ENCODE results near the gene ERBB2.

ERBB2 gene

GRCh38 chr17:39660011-39660360 lies 39.9 kb upstream of the ERBB2 start:
- Histone ChIP-seq H3K18ac (ENCODE audit: low read length) (no peak overlapping the region), H3K4me1 (ENCODE audit: control insufficient read depth, low read depth, low read length) (peaks cover 2% of the 10 kb centered on the region), H2AK5ac (ENCODE audit: low read length) (no peak overlapping the region), H3K4me3 (ENCODE audit: low read length) (no peak overlapping the region), H3K23ac (ENCODE audit: low read length) (no peak overlapping the region), H3K27ac (ENCODE audit: low read depth, low read length) (no peak overlapping the region), H2BK120ac (ENCODE audit: low read depth, low read length) (no peak overlapping the region), H4K5ac (ENCODE audit: low read length) (no peak overlapping the region), H4K8ac (ENCODE audit: low read depth, low read length) (no peak overlapping the region), H3K79me1 (ENCODE audit: low read length) (no peaks in the 10 kb centered on the region), H3K4me2 (ENCODE audit: low read length) (no peak overlapping the region), H3K56ac (ENCODE audit: low read length) (no peak overlapping the region), H3K27me3 (ENCODE audit: insufficient read depth, low read length, poor library complexity) (no peaks in the 10 kb centered on the region), H2BK5ac (ENCODE audit: low read length) (no peak overlapping the region), H3K9ac (ENCODE audit: low read length) (no peak overlapping the region), H3K4ac (ENCODE audit: low read depth, low read length) (no peak overlapping the region), H2BK15ac (replicated peaks; ENCODE audit: low read depth) (no peak overlapping the region), H3K36me3 (ENCODE audit: control insufficient read depth, insufficient read depth, low read length) (no peaks in the 10 kb centered on the region), H3K79me2 (ENCODE audit: control insufficient read depth, insufficient read depth, low read length) (no peaks in the 10 kb centered on the region)
- DNase-seq = no peak
- WGBS (ENCODE audit: extremely low coverage, insufficient coverage, low lambda C conversion rate) = no CpG with 5 or more reads among the region's 5 CpGs

GRCh38 chr17:39660397-39661385 lies 39.2 kb upstream of the ERBB2 start:
- no peak overlapping the region for H3K9ac ChIP-seq (ENCODE audit: low read length)
- no peaks in the 10 kb centered on the region for H3K79me1 ChIP-seq (ENCODE audit: low read length)
- no peak overlapping the region for H4K5ac ChIP-seq (ENCODE audit: low read length)
- H3K4ac ChIP-seq (ENCODE audit: low read depth, low read length) = no peak overlapping the region
- no peak overlapping the region for H4K8ac ChIP-seq (ENCODE audit: low read depth, low read length)
- H3K56ac ChIP-seq (ENCODE audit: low read length) = no peak overlapping the region
- peaks cover 2% of the 10 kb centered on the region for H3K4me1 ChIP-seq (ENCODE audit: control insufficient read depth, low read depth, low read length)
- no peaks in the 10 kb centered on the region for H3K79me2 ChIP-seq (ENCODE audit: control insufficient read depth, insufficient read depth, low read length)
- no CpG with 5 or more reads among the region's 35 CpGs for WGBS (ENCODE audit: extremely low coverage, insufficient coverage, low lambda C conversion rate)
- H3K23ac ChIP-seq (ENCODE audit: low read length) = no peak overlapping the region
- no peak overlapping the region for H3K18ac ChIP-seq (ENCODE audit: low read length)
- no peak overlapping the region for H3K4me3 ChIP-seq (ENCODE audit: low read length)
- no peaks in the 10 kb centered on the region for H3K27me3 ChIP-seq (ENCODE audit: insufficient read depth, low read length, poor library complexity)
- no peak overlapping the region for H2BK120ac ChIP-seq (ENCODE audit: low read depth, low read length)
- H2BK15ac ChIP-seq (replicated peaks; ENCODE audit: low read depth) = no peak overlapping the region
- no peaks in the 10 kb centered on the region for H3K36me3 ChIP-seq (ENCODE audit: control insufficient read depth, insufficient read depth, low read length)
- H2AK5ac ChIP-seq (ENCODE audit: low read length) = no peak overlapping the region
- no peak overlapping the region for H3K4me2 ChIP-seq (ENCODE audit: low read length)
- no peak overlapping the region for H3K27ac ChIP-seq (ENCODE audit: low read depth, low read length)
- no peak overlapping the region for H2BK5ac ChIP-seq (ENCODE audit: low read length)
- no peak for DNase-seq

- H2AK5ac ChIP-seq (ENCODE audit: low read length) = no peak overlapping the region
- H3K79me1 ChIP-seq (ENCODE audit: low read length) = no peaks in the 10 kb centered on the region
- H3K56ac ChIP-seq (ENCODE audit: low read length) = no peak overlapping the region
- no peak overlapping the region for H3K27ac ChIP-seq (ENCODE audit: low read depth, low read length)
- H3K18ac ChIP-seq (ENCODE audit: low read length) = no peak overlapping the region
- H3K79me2 ChIP-seq (ENCODE audit: control insufficient read depth, insufficient read depth, low read length) = no peaks in the 10 kb centered on the region
- no peak overlapping the region for H3K9ac ChIP-seq (ENCODE audit: low read length)
- WGBS (ENCODE audit: extremely low coverage, insufficient coverage, low lambda C conversion rate) = no CpG with 5 or more reads among the region's 8 CpGs
- no peak for DNase-seq
- H3K4ac ChIP-seq (ENCODE audit: low read depth, low read length) = no peak overlapping the region
- H3K4me1 ChIP-seq (ENCODE audit: control insufficient read depth, low read depth, low read length) = peaks cover 2% of the 10 kb centered on the region
- H3K4me2 ChIP-seq (ENCODE audit: low read length) = no peak overlapping the region
- H3K36me3 ChIP-seq (ENCODE audit: control insufficient read depth, insufficient read depth, low read length) = no peaks in the 10 kb centered on the region
- H4K5ac ChIP-seq (ENCODE audit: low read length) = no peak overlapping the region
- no peak overlapping the region for H2BK120ac ChIP-seq (ENCODE audit: low read depth, low read length)
- H2BK15ac ChIP-seq (replicated peaks; ENCODE audit: low read depth) = no peak overlapping the region
- no peak overlapping the region for H2BK5ac ChIP-seq (ENCODE audit: low read length)
- no peak overlapping the region for H3K23ac ChIP-seq (ENCODE audit: low read length)
- H4K8ac ChIP-seq (ENCODE audit: low read depth, low read length) = no peak overlapping the region
- no peak overlapping the region for H3K4me3 ChIP-seq (ENCODE audit: low read length)
- H3K27me3 ChIP-seq (ENCODE audit: insufficient read depth, low read length, poor library complexity) = no peaks in the 10 kb centered on the region
These were observed 37.9 kb upstream of the ERBB2 start for GRCh38 chr17:39661744-39662541.

- H3K18ac ChIP-seq (ENCODE audit: low read length) = no peak overlapping the region
- peaks cover 2% of the 10 kb centered on the region for H3K4me1 ChIP-seq (ENCODE audit: control insufficient read depth, low read depth, low read length)
- no peaks in the 10 kb centered on the region for H3K36me3 ChIP-seq (ENCODE audit: control insufficient read depth, insufficient read depth, low read length)
- H3K4me3 ChIP-seq (ENCODE audit: low read length) = no peak overlapping the region
- H3K27me3 ChIP-seq (ENCODE audit: insufficient read depth, low read length, poor library complexity) = peaks cover 2% of the 10 kb centered on the region
- no peak overlapping the region for H2BK5ac ChIP-seq (ENCODE audit: low read length)
- no peak overlapping the region for H2BK15ac ChIP-seq (replicated peaks; ENCODE audit: low read depth)
- no peak overlapping the region for H3K4ac ChIP-seq (ENCODE audit: low read depth, low read length)
- H4K8ac ChIP-seq (ENCODE audit: low read depth, low read length) = no peak overlapping the region
- no CpG with 5 or more reads among the region's 22 CpGs for WGBS (ENCODE audit: extremely low coverage, insufficient coverage, low lambda C conversion rate)
- no peak overlapping the region for H3K27ac ChIP-seq (ENCODE audit: low read depth, low read length)
- no peaks in the 10 kb centered on the region for H3K79me2 ChIP-seq (ENCODE audit: control insufficient read depth, insufficient read depth, low read length)
- no peaks in the 10 kb centered on the region for H3K79me1 ChIP-seq (ENCODE audit: low read length)
- H3K23ac ChIP-seq (ENCODE audit: low read length) = no peak overlapping the region
- no peak overlapping the region for H3K4me2 ChIP-seq (ENCODE audit: low read length)
- H3K9ac ChIP-seq (ENCODE audit: low read length) = no peak overlapping the region
- H2AK5ac ChIP-seq (ENCODE audit: low read length) = no peak overlapping the region
- H2BK120ac ChIP-seq (ENCODE audit: low read depth, low read length) = no peak overlapping the region
- H3K56ac ChIP-seq (ENCODE audit: low read length) = no peak overlapping the region
- no peak overlapping the region for H4K5ac ChIP-seq (ENCODE audit: low read length)
- DNase-seq = no peak
These were observed 37.1 kb upstream of the ERBB2 start for GRCh38 chr17:39662551-39663339.

GRCh38 chr17:39663340-39663687 lies 36.5 kb upstream of the ERBB2 start:
- no peak overlapping the region for H3K56ac ChIP-seq (ENCODE audit: low read length)
- H3K23ac ChIP-seq (ENCODE audit: low read length) = no peak overlapping the region
- H3K4me2 ChIP-seq (ENCODE audit: low read length) = no peak overlapping the region
- no peaks in the 10 kb centered on the region for H3K79me1 ChIP-seq (ENCODE audit: low read length)
- H3K4me1 ChIP-seq (ENCODE audit: control insufficient read depth, low read depth, low read length) = peaks cover 2% of the 10 kb centered on the region
- no peak overlapping the region for H3K4me3 ChIP-seq (ENCODE audit: low read length)
- no peak overlapping the region for H2BK15ac ChIP-seq (replicated peaks; ENCODE audit: low read depth)
- H4K5ac ChIP-seq (ENCODE audit: low read length) = no peak overlapping the region
- H3K36me3 ChIP-seq (ENCODE audit: control insufficient read depth, insufficient read depth, low read length) = no peaks in the 10 kb centered on the region
- H3K18ac ChIP-seq (ENCODE audit: low read length) = no peak overlapping the region
- no peaks in the 10 kb centered on the region for H3K79me2 ChIP-seq (ENCODE audit: control insufficient read depth, insufficient read depth, low read length)
- no CpG with 5 or more reads among the region's 4 CpGs for WGBS (ENCODE audit: extremely low coverage, insufficient coverage, low lambda C conversion rate)
- no peak overlapping the region for H3K4ac ChIP-seq (ENCODE audit: low read depth, low read length)
- H3K27ac ChIP-seq (ENCODE audit: low read depth, low read length) = no peak overlapping the region
- no peak overlapping the region for H2BK5ac ChIP-seq (ENCODE audit: low read length)
- H3K9ac ChIP-seq (ENCODE audit: low read length) = no peak overlapping the region
- no peak overlapping the region for H4K8ac ChIP-seq (ENCODE audit: low read depth, low read length)
- peak; percentile 31 for DNase-seq
- H3K27me3 ChIP-seq (ENCODE audit: insufficient read depth, low read length, poor library complexity) = peaks cover 2% of the 10 kb centered on the region
- H2AK5ac ChIP-seq (ENCODE audit: low read length) = no peak overlapping the region
- no peak overlapping the region for H2BK120ac ChIP-seq (ENCODE audit: low read depth, low read length)
